Right renal pelvis (tissue), 4 donors: Measurements from ENCODE around the gene NOLC1. TPM values are rescaled to one million over a fixed set of nuclear protein-coding genes. Genes with fewer than 3 reads are reported as not detected.

ENCODE experiments used
- DNase-seq, 4 donors: peaks; one replicate each; pipeline ENCODE4 v3.0.0-alpha.2; 2013; ENCODE audit warnings: low read depth in 4 of 4, low spot score in 3 of 4, missing footprints in 1 of 4
- polyA plus RNA-seq, 4 donors: library from polyadenylated mRNA; unstranded; fragments of 120-200 nt; gene quantifications; one replicate each; pipeline ENCODE4 v1.2.1, GENCODE V29; 2013; ENCODE audit not compliant: insufficient read length in 4 of 4

Gene NOLC1
- polyA plus RNA-seq, 4 donors: 92.7 to 105 (median 97.3) TPM

DNA sequence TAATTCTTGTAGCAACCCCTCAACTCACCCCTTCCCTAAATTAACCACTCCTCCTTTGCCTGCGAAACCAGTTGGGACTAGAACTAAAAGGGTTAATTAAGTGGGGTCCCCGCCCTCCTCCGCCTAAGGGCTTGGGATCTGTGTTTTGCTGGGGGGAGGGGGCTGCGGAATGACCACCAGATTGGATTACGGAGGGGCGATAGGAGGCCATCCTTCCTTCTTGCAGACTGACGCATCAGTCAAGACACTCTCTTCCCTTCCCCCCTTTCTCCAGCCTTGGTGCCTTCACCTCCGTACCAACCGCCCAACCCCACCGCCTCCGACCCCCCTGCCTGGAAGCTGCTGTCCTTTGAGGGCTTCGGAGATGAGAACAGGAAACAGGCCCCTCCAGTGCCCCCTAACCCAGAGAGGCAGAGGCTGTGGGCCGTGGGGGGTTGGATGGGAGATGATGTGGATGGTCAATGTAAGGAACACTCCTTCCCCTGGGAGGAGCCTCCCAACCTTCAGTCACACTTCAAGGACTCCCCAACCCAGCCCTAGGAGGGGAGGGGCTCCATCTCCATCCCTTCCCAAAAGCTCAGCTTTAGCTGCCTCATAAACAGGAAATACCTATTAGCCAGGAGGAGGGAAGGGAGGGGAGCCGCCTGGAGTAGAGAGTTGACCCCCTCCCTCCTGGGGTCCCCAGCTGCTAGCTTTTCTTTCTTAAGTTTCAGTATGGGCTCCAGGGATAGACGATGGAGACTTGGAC lies 31.0 kb upstream of the NOLC1 start:
- peak in 3 of 4 donors; percentile 74 to 91 (median 86) for DNase-seq

DNA sequence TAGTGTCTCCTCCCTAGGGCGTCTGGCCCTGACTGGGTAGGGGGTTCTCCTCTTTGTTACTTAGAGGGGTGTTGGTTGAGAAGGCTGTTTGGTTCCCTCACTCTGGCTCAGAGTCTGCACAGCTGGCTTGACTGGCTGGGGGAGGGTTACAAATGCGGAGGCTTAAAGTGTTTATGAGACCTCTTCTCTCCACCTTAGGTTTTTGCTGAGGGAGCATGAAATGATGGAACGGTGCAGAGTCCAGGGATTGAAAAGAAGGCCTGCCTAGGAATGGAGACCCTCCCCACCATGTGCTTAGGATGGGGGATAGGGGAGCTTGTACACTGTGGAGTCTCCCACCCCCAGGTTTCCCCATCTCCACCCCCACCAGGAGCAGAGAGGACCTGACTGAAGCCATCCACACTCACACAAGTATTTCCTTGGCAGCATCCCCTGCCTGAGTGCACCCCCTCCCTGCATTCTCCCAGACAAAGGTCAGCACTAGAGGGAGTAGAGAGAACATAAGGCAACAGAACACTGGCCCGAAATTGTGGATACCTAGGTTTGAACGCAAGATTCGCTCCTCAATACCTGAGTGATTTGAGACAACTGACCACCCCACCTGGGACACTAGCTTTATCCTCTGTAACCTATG lies 30.3 kb upstream of the NOLC1 start:
- no peak for DNase-seq

DNA sequence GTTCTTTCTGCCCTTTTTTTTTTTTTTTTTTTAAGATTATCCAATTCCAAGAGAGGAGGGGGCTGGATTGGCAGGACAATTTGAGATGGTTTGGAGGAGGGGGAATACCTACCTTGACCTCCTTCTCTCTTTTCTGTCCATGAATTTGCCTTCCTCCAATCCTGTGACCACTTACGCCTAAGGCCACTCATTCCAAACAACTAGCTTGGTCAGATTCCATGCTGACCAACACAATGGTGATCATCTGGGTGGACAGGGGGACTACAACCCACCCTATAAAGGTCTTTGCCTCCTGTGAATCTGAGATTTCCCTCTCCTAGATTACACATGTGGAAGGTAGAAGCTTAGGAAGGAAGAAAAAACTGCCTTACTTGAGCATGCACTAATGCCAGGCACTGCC lies 29.7 kb upstream of the NOLC1 start:
- no peak for DNase-seq

DNA sequence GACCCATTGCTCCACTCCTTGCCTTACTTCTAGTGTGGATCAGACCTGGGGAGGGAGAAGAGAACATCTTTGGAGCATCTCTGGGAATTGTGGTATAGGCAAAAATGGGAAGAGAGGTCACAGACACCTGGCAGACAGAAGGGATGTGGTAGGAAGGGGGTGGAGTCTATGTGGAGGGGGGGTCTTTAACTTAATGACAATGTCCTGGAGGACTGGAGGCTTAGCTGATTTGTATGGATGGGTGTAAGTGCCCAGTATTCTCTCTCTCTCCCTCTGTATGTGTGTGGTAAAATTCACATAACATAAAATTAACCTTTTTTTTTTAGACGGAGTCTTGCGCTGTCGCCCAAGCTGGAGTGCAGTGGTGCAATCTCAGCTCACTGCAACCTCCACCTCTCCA lies 29.0 kb upstream of the NOLC1 start:
- DNase-seq: no peak

DNA sequence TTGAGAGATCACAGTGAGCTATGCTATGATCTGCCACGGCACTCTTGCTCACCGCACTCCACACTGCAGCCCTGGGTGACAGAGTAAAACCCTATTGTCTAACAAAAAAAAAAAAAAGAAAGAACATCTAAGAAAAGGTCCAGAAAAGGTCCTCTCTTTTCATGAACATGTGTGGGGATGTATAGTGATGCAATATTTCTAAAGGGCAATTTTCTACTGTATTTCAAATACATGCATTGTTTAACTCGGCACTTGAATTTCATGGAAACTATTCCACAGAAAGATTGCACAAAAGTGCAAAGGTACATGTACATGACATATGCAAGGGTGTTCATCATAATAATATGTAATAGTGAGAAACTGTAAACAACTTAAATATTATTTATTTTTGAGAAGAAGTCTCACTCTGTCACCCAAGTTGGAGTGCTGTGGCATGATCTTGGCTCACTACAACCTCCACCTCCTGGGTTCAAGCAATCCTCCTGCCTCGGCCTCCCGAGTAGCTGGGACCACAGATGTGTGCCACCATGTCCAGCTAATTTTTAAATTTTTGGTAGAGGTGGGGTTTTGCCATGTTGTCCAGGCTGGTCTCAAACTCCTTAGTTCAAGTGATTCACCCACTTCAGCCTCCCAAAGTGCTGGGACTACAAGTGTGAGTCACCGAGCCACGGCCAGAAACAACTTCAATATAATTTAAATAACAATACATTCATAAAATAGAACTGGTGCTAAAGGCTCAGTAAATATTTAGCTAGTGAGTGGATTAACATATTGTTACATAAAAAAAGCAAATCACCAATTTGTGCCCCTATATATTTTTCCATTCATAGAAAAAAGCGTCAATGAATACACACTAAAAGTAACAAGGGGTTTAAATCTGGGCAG lies 20.7 kb upstream of the NOLC1 start:
- no peak for DNase-seq

DNA sequence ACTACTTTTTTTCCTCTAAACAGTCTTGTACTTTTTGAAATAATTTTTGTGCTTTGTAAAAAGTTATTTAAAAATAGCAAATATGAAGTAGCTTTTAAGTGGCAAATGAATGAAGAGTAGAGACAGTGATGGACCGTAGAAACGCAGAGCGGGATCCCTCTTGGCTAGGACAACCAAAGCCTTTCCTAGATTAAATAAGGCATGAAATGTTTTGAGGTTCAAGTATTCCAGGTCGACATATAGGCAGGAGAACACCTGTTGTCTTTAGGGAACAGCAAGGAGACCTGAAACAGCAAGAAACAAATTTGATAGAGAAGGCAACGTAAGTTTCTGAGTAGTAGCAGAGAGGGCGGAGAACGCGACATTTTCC lies 20.0 kb upstream of the NOLC1 start:
- DNase-seq: no peak

DNA sequence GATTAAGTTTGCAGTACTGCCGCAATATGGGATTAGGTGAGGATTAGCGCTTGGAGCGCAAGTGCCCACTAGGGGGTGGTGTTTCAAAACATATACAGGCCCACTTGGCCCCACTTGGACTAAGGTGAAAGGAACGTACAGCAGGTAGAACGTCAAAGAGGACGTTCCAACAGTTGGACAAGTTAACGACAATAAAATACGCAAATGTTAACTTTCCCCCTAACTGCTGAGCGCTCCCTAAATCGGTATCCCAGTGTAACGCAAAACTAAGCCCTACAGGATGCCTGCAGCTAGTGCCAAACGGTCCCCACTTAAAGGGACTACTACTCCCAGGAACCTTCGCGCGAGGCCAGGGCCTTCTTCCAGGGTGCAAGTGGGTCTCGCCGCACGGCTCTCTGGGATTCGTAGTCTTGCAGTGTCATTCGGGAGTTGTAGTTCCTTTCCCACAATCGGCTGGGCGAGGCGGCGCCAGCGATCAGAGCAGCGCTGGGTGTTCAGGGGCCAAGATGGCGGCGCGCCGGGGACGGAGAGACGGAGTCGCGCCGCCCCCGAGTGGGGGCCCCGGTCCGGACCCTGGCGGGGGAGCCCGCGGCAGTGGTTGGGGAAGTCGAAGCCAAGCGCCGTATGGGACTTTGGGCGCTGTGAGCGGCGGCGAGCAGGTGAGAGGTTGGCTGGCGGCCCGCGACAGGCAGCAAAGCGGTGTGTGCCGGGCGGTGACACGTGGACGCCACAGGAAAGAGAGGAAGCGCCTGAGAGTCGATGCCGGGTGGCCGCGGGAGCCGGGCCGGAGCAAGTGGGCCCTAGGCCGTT lies 19.4 kb upstream of the NOLC1 start, which contains the start of gene PPRC1:
TSS of gene PPRC1 (plus strand) at position 478 of the 810 bp plus-strand sequence. CDS start at position 507, 29 bp downstream.
- peak; percentile 97 to 98 (median 97) for DNase-seq

DNA sequence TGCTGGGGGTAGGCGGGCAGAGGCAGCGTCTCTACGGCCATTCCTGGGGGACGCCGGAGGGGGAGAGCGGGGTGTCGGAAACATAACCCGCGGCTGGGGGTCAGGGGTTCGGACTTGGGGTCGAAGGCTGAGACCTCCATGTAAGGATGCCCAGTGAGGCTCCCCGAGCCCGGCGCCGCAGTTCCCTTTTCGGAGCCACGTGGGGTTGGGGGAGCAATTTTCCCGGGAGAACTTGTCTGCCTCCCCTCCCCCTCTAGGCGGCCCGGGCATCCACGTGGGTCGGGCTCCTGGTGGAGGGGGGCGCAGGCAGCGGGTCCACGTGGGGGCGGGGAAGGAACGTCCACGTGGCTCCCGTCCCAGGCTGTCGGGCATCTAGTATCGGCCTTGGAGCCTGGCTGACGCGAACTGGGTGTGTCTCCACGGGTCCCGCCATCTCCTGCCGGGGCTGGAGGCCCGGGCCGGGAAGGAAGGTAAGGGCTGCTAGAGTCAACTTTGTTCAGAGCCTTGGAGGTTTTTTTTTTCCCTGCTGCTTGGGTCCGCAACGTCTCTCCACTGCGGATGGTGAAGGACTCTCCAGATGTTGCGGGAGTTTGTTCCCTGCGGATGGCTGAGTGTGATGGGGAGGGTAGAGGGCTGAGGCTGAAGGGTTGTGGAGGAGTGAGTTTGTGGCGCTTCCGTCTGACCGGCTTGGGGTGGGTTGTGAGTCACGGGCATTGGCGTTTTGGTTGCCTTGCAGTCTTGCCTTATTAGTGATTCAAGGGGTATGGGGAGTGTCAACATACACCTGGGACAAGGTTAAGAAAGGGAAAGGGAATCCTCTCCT lies 18.6 kb upstream of the NOLC1 start:
- DNase-seq: no peak

DNA sequence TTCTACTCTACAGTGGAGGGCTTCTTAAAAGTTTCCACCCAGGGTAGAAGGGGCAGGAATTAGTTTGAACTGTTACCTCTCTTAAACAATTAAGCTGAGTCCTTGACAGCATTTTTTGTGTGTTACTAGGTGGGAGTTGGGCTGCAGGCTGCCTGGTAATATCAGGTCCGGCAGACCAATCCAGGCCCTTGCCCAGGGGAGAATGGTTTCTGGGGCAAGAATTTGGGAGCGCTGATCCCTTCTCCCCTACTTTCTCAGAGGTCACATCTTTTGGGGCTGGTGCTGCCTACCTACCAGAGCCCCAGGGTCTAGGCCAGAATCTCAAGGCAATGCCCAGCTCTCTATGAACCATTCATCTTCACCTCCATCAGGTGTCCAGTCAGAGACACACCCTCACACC lies 17.8 kb upstream of the NOLC1 start:
- DNase-seq: no peak

DNA sequence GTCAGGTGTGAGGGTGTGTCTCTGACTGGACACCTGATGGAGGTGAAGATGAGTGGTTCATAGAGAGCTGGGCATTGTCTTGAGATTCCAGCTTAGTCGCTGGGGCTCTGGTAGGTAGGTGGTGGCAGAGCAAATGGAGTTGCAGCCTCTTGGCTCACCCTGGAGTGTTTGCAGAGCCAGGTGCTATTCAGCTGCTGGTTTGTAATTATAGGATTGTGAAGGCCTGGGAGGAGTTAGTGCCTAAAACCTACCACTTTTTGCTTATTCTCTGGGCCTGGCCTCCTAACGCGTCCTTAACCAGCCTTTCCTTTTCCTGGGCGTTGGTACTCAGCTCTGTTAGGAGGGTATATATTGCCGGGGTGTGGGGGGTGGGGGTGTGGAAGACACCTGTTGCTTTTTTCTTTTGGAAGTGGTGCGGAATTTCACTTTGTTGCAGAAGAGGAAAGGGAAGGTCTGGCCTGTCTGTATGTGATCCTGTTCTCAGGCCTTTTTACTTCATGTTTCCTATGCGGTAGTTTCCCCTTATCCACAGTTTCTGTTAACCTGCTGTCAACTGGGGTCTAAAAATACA lies 16.1 kb upstream of the NOLC1 start:
- DNase-seq: no peak

DNA sequence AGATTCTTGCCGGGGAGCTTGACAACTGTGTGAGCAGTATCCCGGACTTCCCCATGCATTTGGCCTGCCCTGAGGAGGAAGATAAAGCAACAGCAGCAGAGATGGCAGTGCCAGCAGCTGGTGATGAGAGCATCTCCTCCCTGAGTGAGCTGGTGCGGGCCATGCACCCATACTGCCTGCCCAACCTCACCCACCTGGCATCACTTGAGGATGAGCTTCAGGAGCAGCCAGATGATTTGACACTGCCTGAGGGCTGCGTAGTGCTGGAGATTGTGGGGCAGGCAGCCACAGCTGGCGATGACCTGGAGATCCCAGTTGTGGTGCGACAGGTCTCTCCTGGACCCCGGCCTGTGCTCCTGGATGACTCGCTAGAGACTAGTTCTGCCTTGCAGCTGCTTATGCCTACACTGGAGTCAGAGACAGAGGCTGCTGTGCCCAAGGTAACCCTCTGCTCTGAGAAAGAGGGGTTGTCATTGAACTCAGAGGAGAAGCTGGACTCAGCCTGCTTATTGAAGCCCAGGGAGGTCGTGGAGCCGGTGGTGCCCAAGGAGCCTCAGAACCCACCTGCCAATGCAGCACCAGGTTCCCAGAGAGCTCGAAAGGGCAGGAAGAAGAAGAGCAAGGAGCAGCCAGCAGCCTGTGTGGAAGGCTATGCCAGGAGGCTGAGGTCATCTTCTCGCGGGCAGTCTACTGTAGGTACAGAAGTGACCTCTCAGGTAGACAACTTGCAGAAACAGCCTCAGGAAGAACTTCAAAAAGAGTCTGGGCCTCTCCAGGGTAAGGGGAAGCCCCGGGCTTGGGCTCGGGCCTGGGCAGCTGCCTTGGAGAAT lies 12.7 kb upstream of the NOLC1 start:
- no peak for DNase-seq

DNA sequence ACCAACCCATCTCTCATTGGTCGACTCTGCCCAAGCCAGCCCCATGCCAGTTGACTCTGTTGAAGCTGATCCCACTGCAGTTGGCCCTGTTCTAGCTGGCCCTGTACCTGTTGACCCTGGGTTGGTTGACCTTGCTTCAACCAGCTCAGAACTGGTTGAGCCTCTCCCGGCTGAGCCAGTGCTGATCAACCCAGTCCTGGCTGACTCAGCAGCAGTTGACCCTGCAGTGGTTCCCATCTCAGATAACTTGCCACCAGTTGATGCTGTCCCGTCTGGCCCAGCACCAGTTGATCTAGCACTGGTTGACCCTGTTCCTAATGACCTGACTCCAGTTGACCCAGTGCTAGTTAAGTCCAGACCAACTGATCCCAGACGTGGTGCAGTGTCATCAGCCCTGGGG lies 12.0 kb upstream of the NOLC1 start:
- DNase-seq: no peak

DNA sequence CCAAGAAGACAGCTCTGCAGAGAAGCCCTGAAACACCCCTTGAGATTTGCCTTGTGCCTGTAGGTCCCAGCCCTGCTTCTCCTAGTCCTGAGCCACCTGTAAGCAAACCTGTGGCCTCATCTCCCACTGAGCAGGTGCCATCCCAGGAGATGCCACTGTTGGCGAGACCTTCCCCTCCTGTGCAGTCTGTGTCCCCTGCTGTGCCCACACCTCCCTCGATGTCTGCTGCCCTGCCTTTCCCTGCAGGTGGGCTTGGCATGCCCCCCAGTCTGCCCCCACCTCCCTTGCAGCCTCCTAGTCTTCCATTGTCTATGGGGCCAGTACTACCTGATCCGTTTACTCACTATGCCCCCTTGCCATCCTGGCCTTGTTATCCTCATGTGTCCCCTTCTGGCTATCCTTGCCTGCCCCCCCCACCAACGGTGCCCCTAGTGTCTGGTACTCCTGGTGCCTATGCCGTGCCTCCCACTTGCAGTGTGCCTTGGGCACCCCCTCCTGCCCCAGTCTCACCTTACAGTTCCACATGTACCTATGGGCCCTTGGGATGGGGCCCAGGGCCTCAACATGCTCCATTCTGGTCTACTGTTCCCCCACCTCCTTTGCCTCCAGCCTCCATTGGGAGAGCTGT lies 11.2 kb upstream of the NOLC1 start:
- no peak for DNase-seq

DNA sequence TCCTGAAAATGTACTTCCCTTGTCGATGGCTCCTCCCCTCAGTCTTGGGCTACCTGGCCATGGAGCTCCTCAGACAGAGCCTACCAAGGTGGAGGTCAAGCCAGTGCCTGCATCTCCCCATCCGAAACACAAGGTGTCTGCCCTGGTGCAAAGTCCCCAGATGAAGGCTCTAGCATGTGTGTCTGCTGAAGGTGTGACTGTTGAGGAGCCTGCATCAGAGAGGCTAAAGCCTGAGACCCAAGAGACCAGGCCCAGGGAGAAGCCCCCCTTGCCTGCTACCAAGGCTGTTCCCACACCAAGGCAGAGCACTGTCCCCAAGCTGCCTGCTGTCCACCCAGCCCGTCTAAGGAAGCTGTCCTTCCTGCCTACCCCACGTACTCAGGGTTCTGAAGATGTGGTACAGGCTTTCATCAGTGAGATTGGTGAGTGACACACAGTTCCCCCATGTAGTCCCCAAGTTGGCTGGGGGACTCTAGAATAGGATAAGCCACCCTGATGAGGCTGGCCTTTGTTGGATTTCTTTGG lies 10.5 kb upstream of the NOLC1 start:
- no peak for DNase-seq

DNA sequence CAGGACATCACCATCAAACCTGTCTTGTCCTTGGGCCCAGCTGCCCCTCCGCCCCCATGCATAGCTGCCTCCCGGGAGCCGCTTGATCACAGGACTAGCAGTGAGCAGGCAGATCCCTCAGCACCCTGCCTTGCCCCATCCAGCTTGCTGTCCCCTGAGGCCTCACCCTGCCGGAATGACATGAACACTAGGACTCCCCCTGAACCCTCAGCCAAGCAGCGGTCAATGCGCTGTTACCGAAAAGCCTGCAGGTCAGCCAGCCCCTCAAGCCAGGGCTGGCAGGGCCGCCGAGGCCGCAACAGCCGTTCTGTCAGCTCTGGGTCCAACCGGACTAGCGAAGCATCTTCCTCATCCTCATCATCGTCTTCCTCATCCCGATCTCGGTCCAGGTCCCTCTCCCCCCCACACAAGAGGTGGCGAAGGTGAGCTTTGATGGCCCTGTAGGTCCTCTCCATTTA lies 5.2 kb upstream of the NOLC1 start:
- no peak for DNase-seq

DNA sequence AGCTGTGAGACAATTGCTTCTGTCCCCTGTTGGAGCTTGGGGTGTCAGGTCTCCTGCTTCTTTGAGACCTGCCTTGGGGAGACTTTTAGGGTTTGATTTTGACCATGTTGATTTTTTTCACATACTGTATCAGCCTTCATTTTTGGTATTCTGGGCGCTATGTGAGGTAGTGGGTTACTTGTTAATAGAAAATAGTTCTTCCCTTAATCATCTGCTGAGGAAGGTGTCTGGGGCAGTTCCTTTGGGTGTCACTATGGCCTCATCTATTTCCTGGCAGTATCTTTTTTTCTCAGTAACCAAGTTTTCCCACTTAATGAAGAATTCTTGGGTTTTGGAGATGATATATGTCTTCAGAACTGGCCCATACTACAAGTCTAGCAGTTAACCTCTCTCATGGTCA lies 4.6 kb upstream of the NOLC1 start:
- DNase-seq: no peak

DNA sequence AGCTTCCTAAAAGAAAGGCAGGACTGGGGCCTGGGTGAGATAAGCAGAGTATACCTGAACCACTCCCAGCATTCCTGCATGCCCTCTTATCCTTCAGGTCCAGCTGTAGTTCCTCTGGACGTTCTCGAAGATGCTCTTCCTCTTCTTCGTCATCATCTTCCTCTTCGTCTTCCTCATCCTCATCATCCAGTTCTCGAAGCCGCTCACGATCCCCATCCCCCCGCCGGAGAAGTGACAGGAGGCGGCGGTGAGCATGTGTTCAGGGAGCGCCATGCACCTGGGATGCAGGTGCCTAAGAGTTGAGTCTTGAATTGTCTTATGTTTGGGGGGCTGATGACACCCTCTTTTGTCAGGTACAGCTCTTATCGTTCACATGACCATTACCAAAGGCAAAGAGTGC lies 3.9 kb upstream of the NOLC1 start:
- DNase-seq: no peak
